OCI-LY3 (cell line): ENCODE data around the gene APOA1.

Experiments
- H2AFZ ChIP-seq: fragments of 200-600, 300-600 bp; shearing (Covaris generic); 2 replicates; pipeline ENCODE4 v1.6.0; 2014; ENCODE audit warnings: antibody characterized with exemption, low read depth, low read length
- H3K27ac ChIP-seq: fragments of 200-600, 300-600 bp; sonication (generic); 2 replicates; pipeline ENCODE4 v1.5.1; 2014; ENCODE audit warnings: mild to moderate bottlenecking, low read length, moderate library complexity, mixed read lengths
- H3K27me3 ChIP-seq: fragments of 200-600, 300-600 bp; sonication (generic); 2 replicates; pipeline ENCODE4 v1.6.1; 2014; ENCODE audit warnings: low read depth, low read length, mixed read lengths
- H3K36me3 ChIP-seq: fragments of 200-600, 300-600 bp; sonication (generic); replicated peaks from 2 replicates; pipeline ENCODE3; 2014; ENCODE audit warnings: low read depth, low read length, mixed read lengths
- H3K4me1 ChIP-seq: fragments of 300-600, 200-600 bp; sonication (generic); 2 replicates; pipeline ENCODE4 v1.6.1; 2014; ENCODE audit warnings: low read length, mixed read lengths
- H3K4me2 ChIP-seq: fragments of 200-600, 300-600 bp; sonication (generic); 2 replicates; pipeline ENCODE4 v1.6.1; 2014; ENCODE audit warnings: low read length, mixed read lengths
- H3K4me3 ChIP-seq: fragments of 300-600, 200-600 bp; sonication (generic); 2 replicates; pipeline ENCODE4 v1.5.1; 2014; ENCODE audit warnings: antibody characterized with exemption, mild to moderate bottlenecking, low read length, moderate library complexity
- H3K79me2 ChIP-seq: fragments of 300-600, 200-600 bp; shearing (Covaris generic); 2 replicates; pipeline ENCODE4 v1.6.1; 2014; ENCODE audit warnings: mild to moderate bottlenecking, low read length, mixed read lengths
- H3K9ac ChIP-seq: fragments of 300-600, 200-600 bp; shearing (Covaris generic); 2 replicates; pipeline ENCODE4 v1.6.0; 2014; ENCODE audit warnings: mild to moderate bottlenecking, low read length, moderate library complexity
- H3K9me3 ChIP-seq: fragments of 200-600, 300-600 bp; shearing (Covaris generic); 2 replicates; pipeline ENCODE4 v1.6.1; 2014; ENCODE audit warnings: low read length, mixed read lengths; ENCODE audit not compliant: insufficient read depth
- H4K20me1 ChIP-seq: fragments of 200-600, 300-600 bp; sonication (generic); 2 replicates; pipeline ENCODE4 v1.6.1; 2016; ENCODE audit warnings: low read length, mixed read lengths; ENCODE audit not compliant: insufficient read depth
- CTCF ChIP-seq: fragments of 200-600, 300-600 bp; sonication (generic); IDR thresholded peaks from 2 replicates; pipeline ENCODE4 v1.5.1; 2014; ENCODE audit warnings: antibody characterized with exemption, low read length, low read depth
- EZH2phosphoT487 ChIP-seq: fragments of 200-600 bp; shearing (Covaris generic); IDR thresholded peaks from 2 replicates; pipeline ENCODE4 v1.6.1; 2018; ENCODE audit warnings: antibody characterized with exemption, mixed run types, low read depth

The APOA1 gene

GRCh38 chr11:116840746-116841296 lies 3.4 kb upstream of the APOA1 start:
- H3K27ac ChIP-seq = no peak overlapping the region
- H3K4me1 ChIP-seq = no peaks in the 10 kb centered on the region
- peaks cover 11% of the 10 kb centered on the region for H3K36me3 ChIP-seq
- H3K4me2 ChIP-seq = no peak overlapping the region
- H3K9me3 ChIP-seq = no peaks in the 10 kb centered on the region
- no peaks in the 10 kb centered on the region for H3K79me2 ChIP-seq
- H3K27me3 ChIP-seq = no peaks in the 10 kb centered on the region
- H3K9ac ChIP-seq = no peak overlapping the region
- no peaks in the 10 kb centered on the region for H4K20me1 ChIP-seq
- no peak overlapping the region for H2AFZ ChIP-seq
- H3K4me3 ChIP-seq = no peak overlapping the region
- TF ChIP-seq EZH2phosphoT487 (no peak), CTCF (no peak)

- Histone ChIP-seq H3K4me3 (no peak overlapping the region), H3K9ac (no peak overlapping the region), H4K20me1 (no peaks in the 10 kb centered on the region), H3K4me1 (peaks cover 2% of the 10 kb centered on the region; the same call in 1 of the 2 replicates), H3K4me2 (no peak overlapping the region), H3K36me3 (peaks cover 10% of the 10 kb centered on the region), H3K79me2 (no peaks in the 10 kb centered on the region), H3K27ac (no peak overlapping the region), H3K9me3 (no peaks in the 10 kb centered on the region), H3K27me3 (no peaks in the 10 kb centered on the region), H2AFZ (no peak overlapping the region)
- TF ChIP-seq CTCF (0 out of 2 replicates have a peak, but pooled peaks have one; percentile 18), EZH2phosphoT487 (no peak)
These were observed 2.9 kb upstream of the APOA1 start for GRCh38 chr11:116840224-116840745.

- Histone ChIP-seq H2AFZ (no peak overlapping the region), H3K79me2 (no peaks in the 10 kb centered on the region), H3K9ac (no peak overlapping the region), H3K9me3 (no peaks in the 10 kb centered on the region), H3K4me2 (no peak overlapping the region), H3K27ac (no peak overlapping the region), H3K27me3 (no peaks in the 10 kb centered on the region), H3K36me3 (peaks cover 2% of the 10 kb centered on the region), H4K20me1 (no peaks in the 10 kb centered on the region), H3K4me3 (no peak overlapping the region), H3K4me1 (peaks cover 7% of the 10 kb centered on the region; the same call in 1 of the 2 replicates)
- TF ChIP-seq CTCF (no peak), EZH2phosphoT487 (no peak)
These were observed 1.1 kb upstream of the APOA1 start for GRCh38 chr11:116838321-116839084.

- H3K36me3 ChIP-seq = no peaks in the 10 kb centered on the region
- H3K27ac ChIP-seq = no peak overlapping the region
- H2AFZ ChIP-seq = no peak overlapping the region
- H3K4me1 ChIP-seq = peaks cover 7% of the 10 kb centered on the region; the same call in 1 of the 2 replicates
- no peaks in the 10 kb centered on the region for H3K27me3 ChIP-seq
- no peak overlapping the region for H3K9ac ChIP-seq
- H3K4me2 ChIP-seq = no peak overlapping the region
- no peak for TF ChIP-seq EZH2phosphoT487
- no peak for TF ChIP-seq CTCF
- H3K79me2 ChIP-seq = no peaks in the 10 kb centered on the region
- H3K4me3 ChIP-seq = no peak overlapping the region
- no peaks in the 10 kb centered on the region for H4K20me1 ChIP-seq
- no peaks in the 10 kb centered on the region for H3K9me3 ChIP-seq
These were observed 810 bp downstream of the APOA1 start for GRCh38 chr11:116836632-116836991.
